Neural cell (in vitro differentiated cells): Measurements from ENCODE around the gene RASSF8. TPM values are rescaled to one million over a fixed set of nuclear protein-coding genes. Genes with fewer than 3 reads are reported as not detected.

Source experiments
- H2AFZ ChIP-seq: fragments of 200-600, 300-800 bp; sonication (generic), shearing (Covaris generic); 2 replicates; pipeline ENCODE4 v1.6.0; 2014; ENCODE audit warnings: low read depth, mild to moderate bottlenecking, antibody characterized with exemption, low read length, moderate library complexity
- H3F3A ChIP-seq: fragments of 200-600 bp; shearing (Covaris generic); 2 replicates; pipeline ENCODE4 v1.6.1; 2016; ENCODE audit warnings: mild to moderate bottlenecking, moderate library complexity, mixed read lengths, antibody characterized with exemption, low read length; ENCODE audit not compliant: insufficient read depth, poor library complexity, severe bottlenecking
- H3K27ac ChIP-seq: fragments of 200-600, 300-800 bp; sonication (generic), shearing (Covaris generic); 2 replicates; pipeline ENCODE4 v1.5.1; 2014; ENCODE audit warnings: mild to moderate bottlenecking, low read length, moderate library complexity
- H3K27me3 ChIP-seq: fragments of 300-800, 200-600 bp; sonication (generic), shearing (Covaris generic); 2 replicates; pipeline ENCODE4 v1.6.0; 2014; ENCODE audit warnings: mild to moderate bottlenecking, low read depth, low read length, moderate library complexity; ENCODE audit not compliant: insufficient read depth
- H3K36me3 ChIP-seq: fragments of 300-800, 200-600 bp; sonication (generic), shearing (Covaris generic); 2 replicates; pipeline ENCODE4 v1.5.1; 2014; ENCODE audit warnings: mild to moderate bottlenecking, antibody characterized with exemption, low read length, moderate library complexity; ENCODE audit not compliant: insufficient read depth
- H3K4me2 ChIP-seq: fragments of 300-800, 200-600 bp; sonication (generic), shearing (Covaris generic); 2 replicates; pipeline ENCODE4 v1.6.0; 2014; ENCODE audit warnings: mild to moderate bottlenecking, low read length
- H3K4me3 ChIP-seq: fragments of 300-800, 200-600 bp; sonication (generic), shearing (Covaris generic); 2 replicates; pipeline ENCODE4 v1.5.1; 2014; ENCODE audit warnings: mild to moderate bottlenecking, low read length, moderate library complexity
- H3K79me2 ChIP-seq: fragments of 200-600 bp; shearing (Covaris generic); replicated peaks from 2 replicates; pipeline ENCODE4 v1.6.0; 2014; ENCODE audit warnings: mild to moderate bottlenecking, low read length, moderate library complexity; ENCODE audit not compliant: insufficient read depth
- H3K9ac ChIP-seq: fragments of 300-800, 200-600 bp; sonication (generic), shearing (Covaris generic); 2 replicates; pipeline ENCODE4 v1.6.1; 2016; ENCODE audit warnings: mild to moderate bottlenecking, low read length, mixed read lengths
- H3K9me2 ChIP-seq: fragments of 200-600 bp; shearing (Covaris generic); 2 replicates; pipeline ENCODE4 v1.6.1; 2016; ENCODE audit warnings: mild to moderate bottlenecking, low read length, mixed read lengths; ENCODE audit not compliant: insufficient read depth
- H3K9me3 ChIP-seq: fragments of 200-600, 300-800 bp; sonication (generic), shearing (Covaris generic); 2 replicates; pipeline ENCODE4 v1.6.1; 2016; ENCODE audit warnings: mild to moderate bottlenecking, mixed run types, low read length, moderate library complexity, mixed read lengths
- H4K20me1 ChIP-seq: fragments of 200-600 bp; shearing (Covaris generic); 2 replicates; pipeline ENCODE4 v1.6.1; 2016; ENCODE audit warnings: mild to moderate bottlenecking, mixed run types; ENCODE audit not compliant: insufficient read depth
- EP300 ChIP-seq: fragments of 450-650 bp; conservative IDR thresholded peaks from 2 replicates; pipeline ENCODE4 v1.6.1; 2014; ENCODE audit warnings: antibody characterized with exemption, mild to moderate bottlenecking, moderate library complexity; ENCODE audit not compliant: poor library complexity, severe bottlenecking
- POLR2AphosphoS5 ChIP-seq: IDR thresholded peaks from 2 replicates; pipeline ENCODE4 v1.6.1; 2012
- RAD21 ChIP-seq: fragments of 450-650 bp; conservative IDR thresholded peaks from 2 replicates; pipeline ENCODE4 v1.6.1; 2014; ENCODE audit warnings: antibody characterized with exemption, mild to moderate bottlenecking, moderate library complexity
- SMC3 ChIP-seq: fragments of 450-650 bp; conservative IDR thresholded peaks from 2 replicates; pipeline ENCODE4 v1.6.1; 2014; ENCODE audit warnings: antibody characterized with exemption, mild to moderate bottlenecking, moderate library complexity; ENCODE audit not compliant: poor library complexity
- polyA plus RNA-seq: library from polyadenylated mRNA; depleted of rRNA; stranded (reverse); fragments of >200 nt; gene quantifications from 2 replicates; pipeline ENCODE4 v1.2.3, GENCODE V29; 2014
- TF ChIP-seq, protein P1 (sequence below): IDR thresholded peaks from 2 replicates; pipeline ENCODE4 v1.6.1; 2012; ENCODE audit warnings: borderline replicate concordance
- TF ChIP-seq, protein P2 (sequence below): fragments of 450-650 bp; IDR thresholded peaks from 2 replicates; pipeline ENCODE4 v1.5.1; 2014; ENCODE audit warnings: antibody characterized with exemption, mild to moderate bottlenecking, moderate library complexity; ENCODE audit not compliant: poor library complexity, severe bottlenecking

RASSF8 gene
- polyA plus RNA-seq, 1 donor from 2014 or later: 11.4 TPM

DNA sequence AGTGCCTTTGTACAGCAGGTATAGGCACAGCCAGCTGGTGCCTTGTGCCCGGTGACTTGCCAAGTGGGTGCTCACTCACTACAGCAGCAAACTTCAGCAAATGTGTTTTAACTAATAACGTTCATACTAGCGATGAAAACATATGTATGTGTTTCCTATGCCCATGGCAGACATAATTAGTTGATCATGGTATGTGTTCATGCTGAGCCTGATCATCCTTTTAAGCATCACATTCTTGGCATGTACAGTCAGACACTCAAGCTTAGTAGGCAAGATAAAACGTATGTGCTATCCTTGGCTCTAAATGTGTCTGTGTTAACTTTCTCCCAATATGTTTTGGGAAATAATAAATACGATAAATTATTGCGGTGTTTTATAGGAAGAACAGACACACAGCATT lies 55.6 kb downstream of the RASSF8 start:
- TF ChIP-seq, protein P1, sequence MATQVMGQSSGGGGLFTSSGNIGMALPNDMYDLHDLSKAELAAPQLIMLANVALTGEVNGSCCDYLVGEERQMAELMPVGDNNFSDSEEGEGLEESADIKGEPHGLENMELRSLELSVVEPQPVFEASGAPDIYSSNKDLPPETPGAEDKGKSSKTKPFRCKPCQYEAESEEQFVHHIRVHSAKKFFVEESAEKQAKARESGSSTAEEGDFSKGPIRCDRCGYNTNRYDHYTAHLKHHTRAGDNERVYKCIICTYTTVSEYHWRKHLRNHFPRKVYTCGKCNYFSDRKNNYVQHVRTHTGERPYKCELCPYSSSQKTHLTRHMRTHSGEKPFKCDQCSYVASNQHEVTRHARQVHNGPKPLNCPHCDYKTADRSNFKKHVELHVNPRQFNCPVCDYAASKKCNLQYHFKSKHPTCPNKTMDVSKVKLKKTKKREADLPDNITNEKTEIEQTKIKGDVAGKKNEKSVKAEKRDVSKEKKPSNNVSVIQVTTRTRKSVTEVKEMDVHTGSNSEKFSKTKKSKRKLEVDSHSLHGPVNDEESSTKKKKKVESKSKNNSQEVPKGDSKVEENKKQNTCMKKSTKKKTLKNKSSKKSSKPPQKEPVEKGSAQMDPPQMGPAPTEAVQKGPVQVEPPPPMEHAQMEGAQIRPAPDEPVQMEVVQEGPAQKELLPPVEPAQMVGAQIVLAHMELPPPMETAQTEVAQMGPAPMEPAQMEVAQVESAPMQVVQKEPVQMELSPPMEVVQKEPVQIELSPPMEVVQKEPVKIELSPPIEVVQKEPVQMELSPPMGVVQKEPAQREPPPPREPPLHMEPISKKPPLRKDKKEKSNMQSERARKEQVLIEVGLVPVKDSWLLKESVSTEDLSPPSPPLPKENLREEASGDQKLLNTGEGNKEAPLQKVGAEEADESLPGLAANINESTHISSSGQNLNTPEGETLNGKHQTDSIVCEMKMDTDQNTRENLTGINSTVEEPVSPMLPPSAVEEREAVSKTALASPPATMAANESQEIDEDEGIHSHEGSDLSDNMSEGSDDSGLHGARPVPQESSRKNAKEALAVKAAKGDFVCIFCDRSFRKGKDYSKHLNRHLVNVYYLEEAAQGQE: no peak
- TF ChIP-seq POLR2AphosphoS5 (no peak), RAD21 (no peak)
- H3K4me3 ChIP-seq: no peak overlapping the region
- H3K27me3 ChIP-seq: no peaks in the 10 kb centered on the region
- no peak overlapping the region for H2AFZ ChIP-seq
- no peak overlapping the region for H3K9ac ChIP-seq
- H3K79me2 ChIP-seq: peaks cover 3% of the 10 kb centered on the region
- H3K27ac ChIP-seq: no peak overlapping the region
- H3K9me2 ChIP-seq: no peaks in the 10 kb centered on the region
- no peak overlapping the region for H3K4me2 ChIP-seq
- H4K20me1 ChIP-seq: no peaks in the 10 kb centered on the region
- no peaks in the 10 kb centered on the region for H3K36me3 ChIP-seq
- no peaks in the 10 kb centered on the region for H3F3A ChIP-seq
- H3K9me3 ChIP-seq: no peaks in the 10 kb centered on the region

DNA sequence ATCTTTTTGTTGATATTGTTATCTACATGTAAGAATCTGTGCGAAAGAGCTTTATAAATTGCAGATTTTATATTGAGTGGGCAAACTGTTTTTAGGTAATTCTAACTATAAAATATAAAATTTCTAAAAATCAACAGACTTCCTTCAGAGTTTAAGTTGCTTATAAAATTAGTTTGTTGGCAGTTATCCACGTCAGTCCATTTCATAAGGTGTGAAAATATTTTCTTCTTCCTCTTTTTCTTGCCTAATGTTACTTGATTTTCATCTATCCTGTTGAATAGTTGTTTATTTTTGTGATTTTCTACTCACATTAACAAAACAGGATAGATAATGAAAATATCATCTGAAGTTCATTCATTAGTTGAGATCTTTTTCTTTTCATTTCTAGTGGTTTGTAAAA lies 58.0 kb downstream of the RASSF8 start:
- Histone ChIP-seq H4K20me1 (no peaks in the 10 kb centered on the region), H3K9me2 (no peaks in the 10 kb centered on the region), H3K9ac (no peak overlapping the region), H3K4me2 (no peak overlapping the region), H3F3A (no peaks in the 10 kb centered on the region), H2AFZ (no peak overlapping the region), H3K9me3 (no peaks in the 10 kb centered on the region), H3K4me3 (no peak overlapping the region), H3K27ac (no peak overlapping the region), H3K36me3 (no peaks in the 10 kb centered on the region), H3K79me2 (peaks cover 10% of the 10 kb centered on the region), H3K27me3 (no peaks in the 10 kb centered on the region)
- no peak for TF ChIP-seq SMC3
- TF ChIP-seq, protein P2, sequence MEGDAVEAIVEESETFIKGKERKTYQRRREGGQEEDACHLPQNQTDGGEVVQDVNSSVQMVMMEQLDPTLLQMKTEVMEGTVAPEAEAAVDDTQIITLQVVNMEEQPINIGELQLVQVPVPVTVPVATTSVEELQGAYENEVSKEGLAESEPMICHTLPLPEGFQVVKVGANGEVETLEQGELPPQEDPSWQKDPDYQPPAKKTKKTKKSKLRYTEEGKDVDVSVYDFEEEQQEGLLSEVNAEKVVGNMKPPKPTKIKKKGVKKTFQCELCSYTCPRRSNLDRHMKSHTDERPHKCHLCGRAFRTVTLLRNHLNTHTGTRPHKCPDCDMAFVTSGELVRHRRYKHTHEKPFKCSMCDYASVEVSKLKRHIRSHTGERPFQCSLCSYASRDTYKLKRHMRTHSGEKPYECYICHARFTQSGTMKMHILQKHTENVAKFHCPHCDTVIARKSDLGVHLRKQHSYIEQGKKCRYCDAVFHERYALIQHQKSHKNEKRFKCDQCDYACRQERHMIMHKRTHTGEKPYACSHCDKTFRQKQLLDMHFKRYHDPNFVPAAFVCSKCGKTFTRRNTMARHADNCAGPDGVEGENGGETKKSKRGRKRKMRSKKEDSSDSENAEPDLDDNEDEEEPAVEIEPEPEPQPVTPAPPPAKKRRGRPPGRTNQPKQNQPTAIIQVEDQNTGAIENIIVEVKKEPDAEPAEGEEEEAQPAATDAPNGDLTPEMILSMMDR: no peak
- TF ChIP-seq, protein P1: no peak
- TF ChIP-seq EP300: no peak
